HL-60 (cell line): ENCODE data around the gene AAMDC.

ENCODE experiments used
- DNase-seq, 2 experiments: peaks; one replicate each; pipeline ENCODE4 v3.0.0-alpha.2; 2010 to 2020; ENCODE audit warnings: low read depth in 1 of 2, low spot score in 1 of 2
- H3K27ac ChIP-seq: fragments of 250-450 bp; sonication (Bioruptor Pico); replicated peaks from 2 replicates; pipeline ENCODE4 v1.5.1; 2020; ENCODE audit warnings: mild to moderate bottlenecking, moderate library complexity
- H3K27me3 ChIP-seq: fragments of 250-450 bp; sonication (Bioruptor Pico); 2 replicates; pipeline ENCODE4 v1.5.1; 2021; ENCODE audit warnings: mild to moderate bottlenecking, moderate library complexity; ENCODE audit not compliant: insufficient read depth, poor library complexity, severe bottlenecking
- H3K4me3 ChIP-seq: replicated peaks from 2 replicates; pipeline ENCODE4 v1.5.1; 2011; ENCODE audit warnings: mild to moderate bottlenecking, control low read depth, low read length; ENCODE audit not compliant: insufficient read depth
- CTCF ChIP-seq: IDR thresholded peaks from one replicate; pipeline ENCODE4 v1.5.1; 2011; ENCODE audit warnings: low read length, control low read depth, inconsistent platforms; ENCODE audit not compliant: insufficient read depth
- GABPA ChIP-seq: IDR thresholded peaks from 2 replicates; pipeline ENCODE4 v1.6.1; 2012; ENCODE audit warnings: low read depth
- POLR2AphosphoS5 ChIP-seq: IDR thresholded peaks from 2 replicates; pipeline ENCODE4 v1.6.1; 2012; ENCODE audit warnings: low read depth
- REST ChIP-seq: IDR thresholded peaks from 2 replicates; pipeline ENCODE4 v1.6.1; 2012; ENCODE audit warnings: low read depth; ENCODE audit not compliant: insufficient replicate concordance
- SPI1 ChIP-seq: IDR thresholded peaks from 2 replicates; pipeline ENCODE4 v1.6.1; 2012; ENCODE audit warnings: low read depth, mild to moderate bottlenecking, borderline replicate concordance

The AAMDC gene

GRCh38 chr11:77871855-77872254, 50.9 kb downstream of the AAMDC start:
- Histone ChIP-seq H3K4me3 (no peak overlapping the region), H3K27me3 (no peaks in the 10 kb centered on the region), H3K27ac (no peak overlapping the region)
- TF ChIP-seq POLR2AphosphoS5 (no peak), REST (no peak), SPI1 (no peak), GABPA (no peak), CTCF (no peak)
- DNase-seq, result no peak

GRCh38 chr11:77873345-77873744, 52.4 kb downstream of the AAMDC start:
- no peak overlapping the region for H3K4me3 ChIP-seq
- DNase-seq, result no peak
- H3K27ac ChIP-seq, result no peak overlapping the region
- no peak for TF ChIP-seq REST
- TF ChIP-seq POLR2AphosphoS5, result no peak
- TF ChIP-seq SPI1, result no peak
- TF ChIP-seq CTCF, result no peak
- TF ChIP-seq GABPA, result no peak
- no peaks in the 10 kb centered on the region for H3K27me3 ChIP-seq

GRCh38 chr11:77874206-77874605, 53.3 kb downstream of the AAMDC start:
- TF ChIP-seq POLR2AphosphoS5, result no peak
- no peak for TF ChIP-seq REST
- TF ChIP-seq SPI1, result no peak
- no peak for TF ChIP-seq CTCF
- no peak for TF ChIP-seq GABPA
- no peak for DNase-seq
- H3K27me3 ChIP-seq, result no peaks in the 10 kb centered on the region
- no peak overlapping the region for H3K4me3 ChIP-seq
- no peak overlapping the region for H3K27ac ChIP-seq
